Measurements from ENCODE around the gene TDRD9.

DNA sequence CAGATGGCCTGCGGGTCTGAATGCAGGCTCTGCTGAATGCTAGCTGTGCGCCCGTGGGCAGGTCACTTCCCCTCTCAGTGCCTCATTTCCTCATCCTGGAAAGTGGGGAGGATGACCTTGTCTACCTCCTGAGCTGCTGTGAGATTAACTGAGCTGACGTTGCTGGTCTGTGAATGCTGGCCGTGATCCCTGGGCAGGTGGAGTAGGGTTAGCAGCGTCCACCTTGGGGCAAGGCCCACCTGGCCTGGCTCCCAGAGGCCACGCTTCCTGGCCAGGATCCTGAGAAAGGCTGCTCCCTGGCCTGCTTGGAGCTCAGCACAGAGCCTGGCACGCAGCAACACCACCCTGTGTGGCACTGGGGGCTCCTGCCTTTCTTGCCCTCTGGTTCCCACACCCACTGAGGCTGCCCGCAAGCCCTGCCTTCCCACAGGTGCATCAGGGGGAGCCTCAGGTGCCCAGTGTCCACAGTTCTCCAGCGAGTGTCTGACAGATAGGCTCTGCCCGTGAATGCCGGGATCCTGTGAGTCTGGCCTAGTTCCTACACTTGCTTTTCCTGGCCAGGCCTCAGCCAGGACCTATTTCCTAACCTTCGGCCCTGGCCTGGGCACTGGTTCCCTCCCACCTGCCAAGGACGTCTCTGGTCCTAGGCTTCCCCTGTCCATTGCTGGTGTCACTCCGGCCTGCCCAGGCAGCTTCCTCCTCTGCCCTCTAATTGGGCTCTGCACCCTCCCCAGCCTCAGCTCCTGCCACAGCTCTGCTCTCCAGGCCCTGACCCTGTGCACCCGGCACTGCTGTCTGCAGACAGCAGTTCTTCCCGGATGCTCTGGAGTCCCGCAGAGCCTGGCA, 37.2 kb upstream of the TDRD9 start:
- TF ChIP-seq, protein P1, sequence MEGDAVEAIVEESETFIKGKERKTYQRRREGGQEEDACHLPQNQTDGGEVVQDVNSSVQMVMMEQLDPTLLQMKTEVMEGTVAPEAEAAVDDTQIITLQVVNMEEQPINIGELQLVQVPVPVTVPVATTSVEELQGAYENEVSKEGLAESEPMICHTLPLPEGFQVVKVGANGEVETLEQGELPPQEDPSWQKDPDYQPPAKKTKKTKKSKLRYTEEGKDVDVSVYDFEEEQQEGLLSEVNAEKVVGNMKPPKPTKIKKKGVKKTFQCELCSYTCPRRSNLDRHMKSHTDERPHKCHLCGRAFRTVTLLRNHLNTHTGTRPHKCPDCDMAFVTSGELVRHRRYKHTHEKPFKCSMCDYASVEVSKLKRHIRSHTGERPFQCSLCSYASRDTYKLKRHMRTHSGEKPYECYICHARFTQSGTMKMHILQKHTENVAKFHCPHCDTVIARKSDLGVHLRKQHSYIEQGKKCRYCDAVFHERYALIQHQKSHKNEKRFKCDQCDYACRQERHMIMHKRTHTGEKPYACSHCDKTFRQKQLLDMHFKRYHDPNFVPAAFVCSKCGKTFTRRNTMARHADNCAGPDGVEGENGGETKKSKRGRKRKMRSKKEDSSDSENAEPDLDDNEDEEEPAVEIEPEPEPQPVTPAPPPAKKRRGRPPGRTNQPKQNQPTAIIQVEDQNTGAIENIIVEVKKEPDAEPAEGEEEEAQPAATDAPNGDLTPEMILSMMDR (IDR thresholded peaks at IDR 0.05), result no peak
- TF ChIP-seq ZFX (IDR thresholded peaks at IDR 0.05; ENCODE audit: borderline replicate concordance), result no peak
